Measurements from ENCODE around the gene CAMTA1.

Gene CAMTA1

DNA sequence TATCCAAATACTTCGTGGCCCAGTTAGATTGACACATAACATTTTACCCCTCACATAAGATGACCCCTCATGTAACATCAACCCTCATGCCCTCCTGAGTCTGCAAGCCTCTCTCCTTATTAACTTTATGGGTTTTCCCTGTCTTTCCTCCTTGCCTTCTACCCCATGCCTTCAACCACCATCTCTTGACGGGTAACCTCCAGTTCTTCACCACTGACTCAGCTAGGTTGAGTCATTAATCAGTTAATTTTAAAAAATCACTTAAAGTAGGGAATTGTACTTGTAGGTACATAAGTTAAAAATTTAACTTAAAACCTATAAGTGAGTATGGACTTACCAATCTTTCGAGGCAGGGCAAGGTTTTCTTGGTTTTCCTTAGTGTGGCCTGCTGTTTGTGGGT lies 330.7 kb downstream of the CAMTA1 start:
- TF ChIP-seq, protein P1, sequence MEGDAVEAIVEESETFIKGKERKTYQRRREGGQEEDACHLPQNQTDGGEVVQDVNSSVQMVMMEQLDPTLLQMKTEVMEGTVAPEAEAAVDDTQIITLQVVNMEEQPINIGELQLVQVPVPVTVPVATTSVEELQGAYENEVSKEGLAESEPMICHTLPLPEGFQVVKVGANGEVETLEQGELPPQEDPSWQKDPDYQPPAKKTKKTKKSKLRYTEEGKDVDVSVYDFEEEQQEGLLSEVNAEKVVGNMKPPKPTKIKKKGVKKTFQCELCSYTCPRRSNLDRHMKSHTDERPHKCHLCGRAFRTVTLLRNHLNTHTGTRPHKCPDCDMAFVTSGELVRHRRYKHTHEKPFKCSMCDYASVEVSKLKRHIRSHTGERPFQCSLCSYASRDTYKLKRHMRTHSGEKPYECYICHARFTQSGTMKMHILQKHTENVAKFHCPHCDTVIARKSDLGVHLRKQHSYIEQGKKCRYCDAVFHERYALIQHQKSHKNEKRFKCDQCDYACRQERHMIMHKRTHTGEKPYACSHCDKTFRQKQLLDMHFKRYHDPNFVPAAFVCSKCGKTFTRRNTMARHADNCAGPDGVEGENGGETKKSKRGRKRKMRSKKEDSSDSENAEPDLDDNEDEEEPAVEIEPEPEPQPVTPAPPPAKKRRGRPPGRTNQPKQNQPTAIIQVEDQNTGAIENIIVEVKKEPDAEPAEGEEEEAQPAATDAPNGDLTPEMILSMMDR (IDR thresholded peaks at IDR 0.05; ENCODE audit: insufficient read depth, missing control alignments) = no peak
- DNase-seq (ENCODE audit: insufficient read length, low spot score) (no peak), FAIRE-seq (no peak)

GRCh38 chr1:7117399-7118281 lies 332.4 kb downstream of the CAMTA1 start:
- FAIRE-seq = no peak
- DNase-seq (ENCODE audit: insufficient read length, low spot score) = no peak
- TF ChIP-seq, protein P1 (IDR thresholded peaks at IDR 0.05; ENCODE audit: insufficient read depth, missing control alignments) = peak; percentile 15

GRCh38 chr1:7119156-7119555 lies 333.9 kb downstream of the CAMTA1 start:
- TF ChIP-seq, protein P1 (IDR thresholded peaks at IDR 0.05; ENCODE audit: insufficient read depth, missing control alignments) = no peak
- FAIRE-seq = no peak
- no peak for DNase-seq (ENCODE audit: insufficient read length, low spot score)

GRCh38 chr1:7120863-7121621 lies 335.8 kb downstream of the CAMTA1 start:
- DNase-seq (ENCODE audit: insufficient read length, low spot score) (no peak), FAIRE-seq (no peak)
- TF ChIP-seq, protein P1 (IDR thresholded peaks at IDR 0.05; ENCODE audit: insufficient read depth, missing control alignments) = peak; percentile 9

GRCh38 chr1:7121622-7121988 lies 336.4 kb downstream of the CAMTA1 start:
- DNase-seq (ENCODE audit: insufficient read length, low spot score) = no peak
- no peak for FAIRE-seq
- TF ChIP-seq, protein P1 (IDR thresholded peaks at IDR 0.05; ENCODE audit: insufficient read depth, missing control alignments) = no peak

DNA sequence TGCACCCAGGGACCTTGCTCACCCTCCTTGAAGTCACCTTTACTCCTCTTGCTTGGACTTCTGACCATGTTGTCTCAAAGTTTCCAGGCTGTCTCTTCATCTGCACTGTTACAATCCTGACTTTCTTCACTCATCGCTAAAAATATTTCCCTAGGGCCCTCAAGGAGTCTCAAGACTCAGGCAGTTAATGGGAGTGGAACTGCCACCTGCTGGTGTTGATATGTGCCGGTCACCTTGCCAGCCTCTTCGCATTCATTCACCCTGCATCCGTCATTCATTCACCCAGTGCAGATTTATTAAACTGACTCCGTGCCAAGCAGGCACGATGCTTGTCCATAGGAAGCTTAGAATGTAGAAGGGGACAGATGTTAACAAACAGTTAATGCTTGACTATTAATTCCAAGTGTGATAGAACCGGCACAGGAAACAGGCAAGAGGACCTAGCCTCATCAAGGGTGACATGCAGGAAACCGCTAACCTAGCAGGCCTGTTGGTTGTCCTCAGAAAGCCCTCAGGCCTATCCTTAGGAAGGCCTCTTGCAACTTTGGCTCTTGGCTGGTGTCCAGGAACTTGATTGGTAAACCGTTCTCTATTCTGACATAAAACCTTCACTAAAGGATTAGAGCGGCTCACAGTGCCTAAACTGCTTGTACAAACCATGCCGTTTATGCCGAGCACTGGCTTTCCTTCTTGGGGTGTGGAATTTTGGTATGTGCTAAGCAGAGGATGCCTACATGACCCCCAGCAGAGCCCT lies 342.2 kb downstream of the CAMTA1 start:
- DNase-seq (ENCODE audit: insufficient read length, low spot score) (no peak), FAIRE-seq (no peak)
- TF ChIP-seq, protein P1 (IDR thresholded peaks at IDR 0.05; ENCODE audit: insufficient read depth, missing control alignments) = no peak
